Retinal pigment epithelial cell (primary cell): ENCODE results near the gene MBNL2.

Source experiments
- DNase-seq: peaks from one replicate; pipeline ENCODE4 v3.0.0-alpha.2; 2010; ENCODE audit warnings: low read depth
- H3K4me3 ChIP-seq: 2 replicates; pipeline ENCODE4 v1.5.1; 2011; ENCODE audit warnings: mild to moderate bottlenecking, low read length, control low read depth, moderate library complexity
- TF ChIP-seq, protein P1 (sequence below): conservative IDR thresholded peaks from 2 replicates; pipeline ENCODE4 v1.5.1; 2011; ENCODE audit warnings: low read depth, low read length, control low read depth, inconsistent platforms

The MBNL2 gene

GRCh38 chr13:97325738-97326137, 103.6 kb downstream of the MBNL2 start:
- DNase-seq: no peak
- TF ChIP-seq, protein P1, sequence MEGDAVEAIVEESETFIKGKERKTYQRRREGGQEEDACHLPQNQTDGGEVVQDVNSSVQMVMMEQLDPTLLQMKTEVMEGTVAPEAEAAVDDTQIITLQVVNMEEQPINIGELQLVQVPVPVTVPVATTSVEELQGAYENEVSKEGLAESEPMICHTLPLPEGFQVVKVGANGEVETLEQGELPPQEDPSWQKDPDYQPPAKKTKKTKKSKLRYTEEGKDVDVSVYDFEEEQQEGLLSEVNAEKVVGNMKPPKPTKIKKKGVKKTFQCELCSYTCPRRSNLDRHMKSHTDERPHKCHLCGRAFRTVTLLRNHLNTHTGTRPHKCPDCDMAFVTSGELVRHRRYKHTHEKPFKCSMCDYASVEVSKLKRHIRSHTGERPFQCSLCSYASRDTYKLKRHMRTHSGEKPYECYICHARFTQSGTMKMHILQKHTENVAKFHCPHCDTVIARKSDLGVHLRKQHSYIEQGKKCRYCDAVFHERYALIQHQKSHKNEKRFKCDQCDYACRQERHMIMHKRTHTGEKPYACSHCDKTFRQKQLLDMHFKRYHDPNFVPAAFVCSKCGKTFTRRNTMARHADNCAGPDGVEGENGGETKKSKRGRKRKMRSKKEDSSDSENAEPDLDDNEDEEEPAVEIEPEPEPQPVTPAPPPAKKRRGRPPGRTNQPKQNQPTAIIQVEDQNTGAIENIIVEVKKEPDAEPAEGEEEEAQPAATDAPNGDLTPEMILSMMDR: no peak
- no peak overlapping the region for H3K4me3 ChIP-seq

DNA sequence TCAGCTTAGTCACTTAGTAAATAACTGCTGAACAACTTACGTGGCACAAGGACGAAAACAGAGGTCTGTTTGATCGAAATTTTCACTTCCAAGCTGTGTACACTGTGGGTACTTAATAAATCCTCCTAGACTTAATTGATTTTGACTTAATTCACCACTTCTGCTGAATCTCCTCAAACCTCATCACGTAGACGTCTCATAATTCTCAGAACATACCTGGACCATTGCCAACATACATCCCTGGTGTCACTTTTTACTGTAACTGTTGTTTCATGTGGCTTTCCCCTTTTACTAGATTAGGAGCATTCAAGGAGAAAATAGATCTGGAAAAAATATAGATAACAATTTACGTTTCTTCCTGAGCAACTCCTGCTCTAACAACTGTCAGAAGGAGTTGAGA, 105.0 kb downstream of the MBNL2 start:
- DNase-seq: peak; percentile 75
- H3K4me3 ChIP-seq: no peak overlapping the region
- TF ChIP-seq, protein P1: no peak

- DNase-seq: no peak
- no peak overlapping the region for H3K4me3 ChIP-seq
- TF ChIP-seq, protein P1: no peak
These were observed 105.5 kb downstream of the MBNL2 start for GRCh38 chr13:97327506-97328221.

DNA sequence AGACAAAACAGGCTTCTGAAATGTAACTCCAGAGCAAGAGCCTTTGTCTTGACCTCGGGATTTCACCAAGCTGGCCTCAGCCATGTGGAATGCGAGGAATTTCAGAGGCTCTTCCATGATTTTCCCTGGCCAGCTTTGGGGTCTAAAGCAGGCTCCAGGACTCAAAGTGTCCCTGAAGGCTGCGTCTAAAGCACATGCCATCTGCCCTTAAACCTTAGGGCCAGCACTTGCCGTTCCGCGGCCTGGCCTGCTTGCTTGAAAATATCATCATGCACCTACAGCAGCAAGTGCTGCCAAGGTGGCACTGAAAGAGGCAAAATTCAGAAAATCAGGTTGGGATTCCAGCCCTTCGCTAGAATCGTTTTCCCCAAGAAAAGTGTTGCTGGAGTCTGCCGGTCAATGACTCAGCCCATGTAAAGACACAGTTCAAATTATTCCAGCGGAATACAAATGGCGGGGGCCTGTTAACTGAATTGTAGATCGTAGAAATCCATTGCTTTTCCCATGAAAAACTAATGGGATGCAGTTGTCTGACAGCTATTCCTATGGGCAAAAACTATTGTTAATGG, 106.2 kb downstream of the MBNL2 start:
- no peak overlapping the region for H3K4me3 ChIP-seq
- DNase-seq: peak; percentile 77
- TF ChIP-seq, protein P1: no peak

GRCh38 chr13:97329331-97329730, 107.2 kb downstream of the MBNL2 start:
- DNase-seq: no peak
- no peak overlapping the region for H3K4me3 ChIP-seq
- TF ChIP-seq, protein P1: no peak

DNA sequence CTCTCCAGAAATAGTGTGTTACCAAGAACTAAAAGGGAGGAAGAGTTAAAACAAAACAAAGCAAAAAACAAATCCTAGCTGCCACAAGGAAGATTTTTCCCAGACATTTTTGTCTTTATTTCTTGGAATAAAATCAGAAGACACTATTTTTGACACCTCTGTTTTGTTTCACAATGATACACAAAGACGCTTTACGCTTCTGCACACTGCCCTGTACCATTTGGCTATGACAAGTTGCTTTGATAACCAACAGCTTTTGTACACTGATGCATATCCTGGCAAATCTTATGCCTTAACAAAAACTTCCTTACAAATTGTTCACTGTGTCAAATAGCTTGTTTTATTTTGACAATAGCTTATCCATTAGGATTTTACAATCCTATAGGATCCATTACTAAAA, 108.3 kb downstream of the MBNL2 start:
- no peak for DNase-seq
- no peak overlapping the region for H3K4me3 ChIP-seq
- TF ChIP-seq, protein P1: no peak

DNA sequence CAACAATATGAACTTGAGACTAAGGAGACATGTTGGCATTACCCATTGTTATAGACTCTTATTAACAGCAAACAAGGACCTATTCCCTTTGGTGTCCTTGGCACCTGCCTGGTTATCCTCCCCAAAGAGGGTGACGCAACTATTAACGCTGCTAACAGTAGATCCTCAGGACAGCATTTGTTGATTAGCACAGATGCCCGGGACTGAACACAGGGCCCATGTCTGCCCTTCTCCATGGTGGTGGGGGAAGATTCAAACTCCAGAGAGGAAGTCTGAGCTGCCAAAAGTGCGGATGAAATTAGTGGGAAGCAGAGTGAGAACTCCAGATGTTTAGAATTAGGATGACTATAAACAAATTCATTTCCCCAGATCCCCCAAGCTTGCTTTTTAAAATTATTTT, 110.6 kb downstream of the MBNL2 start:
- DNase-seq: no peak
- no peak overlapping the region for H3K4me3 ChIP-seq
- TF ChIP-seq, protein P1: no peak
